Measurements from ENCODE around the gene TERT.

Gene TERT

GRCh38 chr5:1318659-1319251 lies 23.9 kb upstream of the TERT start:
- DNase-seq (ENCODE audit: low read depth) = no peak

GRCh38 chr5:1317921-1318565 lies 23.2 kb upstream of the TERT start:
- DNase-seq (ENCODE audit: low read depth) = no peak

- DNase-seq (ENCODE audit: low read depth) = no peak
These were observed 21.9 kb upstream of the TERT start for GRCh38 chr5:1316588-1317340.

GRCh38 chr5:1315709-1316587 lies 21.1 kb upstream of the TERT start:
- no peak for DNase-seq (ENCODE audit: low read depth)

GRCh38 chr5:1315018-1315708 lies 20.3 kb upstream of the TERT start:
- DNase-seq (ENCODE audit: low read depth) = no peak

- DNase-seq (ENCODE audit: low read depth) = no peak
These were observed 19.7 kb upstream of the TERT start for GRCh38 chr5:1314564-1314982.

- DNase-seq (ENCODE audit: low read depth) = no peak
These were observed 18.3 kb upstream of the TERT start for GRCh38 chr5:1312993-1313833.

- no peak for DNase-seq (ENCODE audit: low read depth)
These were observed 17.3 kb upstream of the TERT start for GRCh38 chr5:1312206-1312605.

- no peak for DNase-seq (ENCODE audit: low read depth)
These were observed 16.7 kb upstream of the TERT start for GRCh38 chr5:1311439-1312055.

GRCh38 chr5:1310118-1310517 lies 15.2 kb upstream of the TERT start:
- DNase-seq (ENCODE audit: low read depth) = no peak

- no peak for DNase-seq (ENCODE audit: low read depth)
These were observed 9.2 kb upstream of the TERT start for GRCh38 chr5:1304033-1304432.

- DNase-seq (ENCODE audit: low read depth) = no peak
These were observed 7.4 kb upstream of the TERT start for GRCh38 chr5:1302258-1302657.

- no peak for DNase-seq (ENCODE audit: low read depth)
These were observed 5.8 kb upstream of the TERT start for GRCh38 chr5:1300581-1301083.

- no peak for DNase-seq (ENCODE audit: low read depth)
These were observed 5.1 kb upstream of the TERT start for GRCh38 chr5:1299961-1300360.

- DNase-seq (ENCODE audit: low read depth) = no peak
These were observed 4.6 kb upstream of the TERT start for GRCh38 chr5:1299511-1299850.

GRCh38 chr5:1298723-1299510 lies 4.0 kb upstream of the TERT start:
- no peak for DNase-seq (ENCODE audit: low read depth)

GRCh38 chr5:1298067-1298551 lies 3.2 kb upstream of the TERT start:
- no peak for DNase-seq (ENCODE audit: low read depth)

GRCh38 chr5:1297243-1297642 lies 2.4 kb upstream of the TERT start:
- no peak for DNase-seq (ENCODE audit: low read depth)

- DNase-seq (ENCODE audit: low read depth) = no peak
These were observed 776 bp upstream of the TERT start for GRCh38 chr5:1295650-1296037.
